GM19328 (cell line): ENCODE data around the gene CDKN2AIP.

Experiments used
- ATAC-seq: cut with Tn5 transposase; IDR thresholded peaks from one replicate; pipeline ENCODE4 v1.9.1; 2021; ENCODE audit warnings: mild to moderate bottlenecking, moderate library complexity; ENCODE audit not compliant: unreplicated experiment

The CDKN2AIP gene, protein sequence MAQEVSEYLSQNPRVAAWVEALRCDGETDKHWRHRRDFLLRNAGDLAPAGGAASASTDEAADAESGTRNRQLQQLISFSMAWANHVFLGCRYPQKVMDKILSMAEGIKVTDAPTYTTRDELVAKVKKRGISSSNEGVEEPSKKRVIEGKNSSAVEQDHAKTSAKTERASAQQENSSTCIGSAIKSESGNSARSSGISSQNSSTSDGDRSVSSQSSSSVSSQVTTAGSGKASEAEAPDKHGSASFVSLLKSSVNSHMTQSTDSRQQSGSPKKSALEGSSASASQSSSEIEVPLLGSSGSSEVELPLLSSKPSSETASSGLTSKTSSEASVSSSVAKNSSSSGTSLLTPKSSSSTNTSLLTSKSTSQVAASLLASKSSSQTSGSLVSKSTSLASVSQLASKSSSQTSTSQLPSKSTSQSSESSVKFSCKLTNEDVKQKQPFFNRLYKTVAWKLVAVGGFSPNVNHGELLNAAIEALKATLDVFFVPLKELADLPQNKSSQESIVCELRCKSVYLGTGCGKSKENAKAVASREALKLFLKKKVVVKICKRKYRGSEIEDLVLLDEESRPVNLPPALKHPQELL

DNA sequence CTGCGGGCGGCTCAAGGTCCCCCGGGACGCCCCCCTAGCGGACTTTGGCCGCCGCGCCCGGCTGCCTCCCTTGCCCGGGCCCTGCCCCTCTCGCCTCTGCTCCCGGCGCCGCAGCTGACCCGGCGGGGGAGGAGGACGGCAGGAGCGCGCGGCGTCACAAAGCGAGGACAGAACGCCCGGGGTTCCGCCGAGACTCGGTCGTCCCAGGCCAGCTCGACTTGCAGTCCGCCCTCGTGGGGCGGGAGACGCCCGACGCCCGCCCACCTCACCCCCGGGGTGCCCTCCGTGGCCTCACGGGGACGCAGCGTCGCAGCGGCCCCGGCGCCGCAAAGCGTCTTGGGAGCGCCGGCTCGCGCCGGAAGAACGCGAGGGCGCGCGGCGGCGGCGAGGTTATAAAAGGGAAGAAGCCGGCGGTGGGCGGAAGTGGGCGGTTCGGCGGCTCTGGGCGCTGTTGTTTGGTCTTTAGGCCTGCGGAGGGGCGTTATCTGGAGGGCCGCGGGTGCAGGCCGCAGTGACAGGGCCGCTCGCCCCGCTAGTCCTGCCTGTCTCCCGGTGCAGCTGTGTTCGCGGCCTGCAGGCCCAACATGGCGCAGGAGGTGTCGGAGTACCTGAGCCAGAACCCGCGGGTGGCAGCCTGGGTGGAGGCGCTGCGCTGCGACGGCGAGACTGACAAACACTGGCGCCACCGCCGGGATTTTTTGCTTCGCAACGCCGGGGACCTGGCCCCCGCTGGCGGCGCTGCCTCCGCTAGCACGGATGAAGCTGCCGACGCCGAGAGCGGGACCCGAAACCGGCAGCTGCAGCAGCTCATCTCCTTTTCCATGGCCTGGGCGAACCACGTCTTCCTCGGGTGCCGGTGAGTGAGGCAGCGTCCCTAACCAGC, at the start of gene CDKN2AIP:
TSS of gene CDKN2AIP (plus strand) at position 423 of the 883 bp plus-strand sequence. CDS start at position 585, 162 bp downstream.
- ATAC-seq: peak; percentile 83

DNA sequence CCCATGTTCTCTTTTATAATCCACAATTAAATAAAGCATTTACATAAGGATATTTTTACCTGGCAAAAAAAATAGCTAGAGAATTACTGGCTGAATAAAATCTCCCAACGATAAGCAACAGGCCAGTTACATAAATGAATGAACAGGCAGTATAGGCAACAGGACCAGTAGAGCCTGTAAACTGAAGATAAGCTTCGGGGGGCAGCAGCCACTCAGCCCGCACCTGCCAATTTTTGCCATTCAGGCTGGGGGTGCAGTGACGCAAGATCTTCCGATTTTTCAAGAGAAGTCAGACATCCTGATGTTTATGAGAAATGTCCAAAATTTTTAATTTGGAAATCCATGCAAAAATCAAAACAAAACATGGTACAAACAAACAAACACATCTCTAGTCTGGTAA, 49.0 kb upstream of the CDKN2AIP start:
- no peak for ATAC-seq

DNA sequence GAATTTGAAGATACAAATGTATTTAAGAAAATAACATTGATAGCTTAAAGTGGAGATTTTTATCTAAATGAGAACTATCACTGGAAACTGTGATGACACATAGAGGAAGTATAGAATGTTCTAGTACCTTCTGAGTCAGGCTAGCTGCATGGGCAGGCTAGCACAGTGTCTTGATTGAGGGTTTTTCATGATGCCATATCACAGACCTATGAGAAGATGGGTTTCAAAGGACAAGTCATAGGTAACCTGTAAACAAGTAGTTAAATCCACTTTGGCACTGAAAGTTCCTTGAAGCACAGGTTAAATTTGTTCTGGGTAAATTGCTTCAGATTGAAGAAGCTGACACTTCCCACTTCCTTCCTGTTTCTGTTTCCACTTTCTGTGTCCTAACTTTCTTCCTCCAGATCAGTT, 48.2 kb upstream of the CDKN2AIP start:
- ATAC-seq: no peak

DNA sequence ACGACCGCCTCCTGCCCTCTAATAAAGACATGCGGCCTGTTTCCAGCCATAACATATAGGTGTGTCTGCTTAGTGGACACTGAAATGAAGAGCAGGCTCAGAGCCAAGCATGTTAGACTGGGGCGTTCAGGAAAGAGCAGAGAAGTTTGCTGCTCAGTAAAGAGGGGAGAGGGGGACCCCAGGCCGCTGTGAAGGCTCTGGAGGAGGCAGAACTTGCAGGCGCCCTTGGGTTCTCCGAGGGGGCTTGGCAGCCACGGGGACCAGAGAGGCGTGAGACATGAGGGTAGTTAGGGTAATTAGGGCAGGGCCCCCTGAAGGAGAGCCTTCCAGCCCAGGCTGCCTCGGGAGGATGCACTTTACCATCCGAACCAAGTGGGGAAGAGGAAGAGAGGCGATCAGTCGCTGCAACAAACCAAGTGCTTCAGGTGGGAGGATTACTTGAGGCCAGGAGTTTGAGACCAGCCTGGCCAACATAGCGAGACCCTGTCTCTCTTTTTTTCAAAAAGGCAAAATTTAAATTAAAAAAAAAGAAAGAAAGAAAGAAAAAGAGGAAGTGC, 46.6 kb upstream of the CDKN2AIP start:
- ATAC-seq: no peak

DNA sequence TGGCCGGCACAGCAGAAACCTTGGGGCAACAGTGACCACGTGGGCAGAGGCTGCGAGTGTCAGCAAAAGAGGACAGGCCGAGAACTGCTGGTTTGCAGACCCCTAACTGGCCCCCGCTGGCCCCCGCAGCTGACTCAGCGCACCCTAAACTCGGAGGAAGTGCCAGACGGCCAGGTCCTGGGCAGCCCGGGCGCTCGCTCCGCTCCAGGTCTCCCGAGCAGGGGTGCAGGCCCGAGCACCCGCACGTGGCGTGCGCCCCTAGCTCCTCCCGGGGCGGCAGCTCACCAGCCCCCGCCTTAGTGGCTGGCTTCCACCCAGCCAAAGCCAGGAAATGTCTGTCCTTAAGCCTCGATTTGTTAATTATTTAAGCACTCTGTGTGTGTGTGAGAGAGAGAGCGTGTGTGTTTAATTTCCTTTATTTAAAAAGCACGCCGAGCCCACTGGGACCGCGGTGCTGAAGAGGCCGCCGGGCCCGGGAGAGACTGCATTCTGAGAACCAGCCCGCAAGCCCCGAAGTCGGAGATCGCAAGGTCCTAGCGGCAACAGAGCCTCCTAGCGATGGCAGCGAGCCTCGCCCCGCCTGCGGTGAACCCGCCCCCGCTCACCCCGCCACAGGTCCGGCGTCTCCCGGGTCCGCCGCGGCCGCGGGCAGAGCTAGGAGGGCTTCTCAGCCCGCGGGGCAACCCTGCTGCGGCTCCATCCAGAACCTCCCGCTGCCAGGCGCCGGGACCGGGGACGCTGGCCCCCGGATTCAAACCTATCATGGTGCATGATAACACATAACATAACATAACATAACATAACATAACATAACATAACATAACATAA, 45.9 kb upstream of the CDKN2AIP start:
- peak; percentile 89 for ATAC-seq

DNA sequence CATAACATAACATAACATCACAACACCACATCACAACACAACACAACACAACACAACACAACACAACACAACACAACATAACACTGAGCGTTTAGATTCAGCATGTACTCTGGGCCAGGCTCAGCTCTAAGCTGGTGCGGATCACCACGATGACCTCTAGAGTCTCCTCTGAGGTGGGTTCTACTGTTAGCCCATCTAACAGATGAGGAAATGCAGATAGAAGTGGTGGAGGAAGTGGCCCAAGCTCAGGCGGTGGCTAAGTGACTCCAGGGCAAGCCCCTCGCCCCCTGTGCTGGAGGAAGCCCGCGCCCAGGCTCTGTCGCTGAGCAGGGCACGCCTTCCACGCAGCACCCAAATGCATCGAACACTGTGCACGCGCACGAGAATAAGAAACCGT, 45.3 kb upstream of the CDKN2AIP start:
- no peak for ATAC-seq

DNA sequence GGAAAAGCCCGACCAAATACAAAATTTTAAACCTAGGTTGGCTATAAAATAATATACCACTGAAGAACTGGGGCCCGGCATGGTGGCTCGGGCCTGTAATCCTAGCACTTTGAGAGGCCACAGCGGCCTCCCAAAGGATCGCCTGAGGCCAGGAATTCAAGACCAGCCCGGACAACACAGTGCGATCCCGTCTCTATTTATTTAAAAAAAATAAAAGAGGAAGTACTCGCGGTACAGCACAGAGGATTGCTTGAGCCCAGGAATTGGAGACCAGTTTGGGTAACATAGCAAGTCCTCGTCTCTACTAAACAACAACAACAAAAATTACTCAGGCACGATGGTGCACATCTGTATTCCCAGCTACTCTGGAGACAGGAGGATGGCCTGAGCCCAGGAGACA, 44.8 kb upstream of the CDKN2AIP start:
- ATAC-seq: no peak

DNA sequence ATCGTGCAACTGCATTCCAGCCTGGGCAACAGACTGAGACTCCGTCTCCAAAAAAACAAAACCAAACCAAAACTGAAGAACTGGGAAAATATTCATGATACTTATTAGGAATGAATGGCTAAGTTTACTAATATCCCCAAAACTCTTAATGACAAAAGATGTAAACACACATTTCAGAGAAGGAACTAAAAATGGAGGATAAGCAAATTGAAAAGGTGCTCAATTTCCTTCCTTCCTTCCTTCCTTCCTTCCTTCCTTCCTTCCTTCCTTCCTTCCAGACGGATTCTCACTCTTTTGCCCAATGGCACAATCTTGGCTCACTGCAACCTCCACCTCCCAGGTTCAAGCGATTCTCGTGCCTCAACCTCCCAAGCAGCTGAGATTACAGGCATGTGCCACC, 44.4 kb upstream of the CDKN2AIP start:
- no peak for ATAC-seq

DNA sequence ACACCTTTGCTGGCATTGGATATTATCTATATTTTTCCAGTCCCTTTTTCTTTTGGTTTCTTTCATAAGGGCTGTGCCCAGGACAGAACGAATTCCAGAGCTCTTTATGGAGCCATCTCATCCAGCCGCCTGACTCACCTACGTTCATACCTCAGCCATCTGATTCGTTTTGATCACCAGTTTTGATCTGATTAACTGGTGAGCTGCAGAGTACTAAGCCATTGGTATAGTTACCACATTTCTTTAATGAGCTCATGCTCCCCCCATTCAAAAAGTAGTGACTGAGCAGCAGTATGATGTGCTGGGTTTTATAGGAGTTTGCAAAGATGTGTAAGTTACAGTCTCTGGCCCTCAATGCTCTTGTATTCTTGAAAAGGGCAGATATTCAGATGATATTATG, 43.0 kb upstream of the CDKN2AIP start:
- no peak for ATAC-seq

DNA sequence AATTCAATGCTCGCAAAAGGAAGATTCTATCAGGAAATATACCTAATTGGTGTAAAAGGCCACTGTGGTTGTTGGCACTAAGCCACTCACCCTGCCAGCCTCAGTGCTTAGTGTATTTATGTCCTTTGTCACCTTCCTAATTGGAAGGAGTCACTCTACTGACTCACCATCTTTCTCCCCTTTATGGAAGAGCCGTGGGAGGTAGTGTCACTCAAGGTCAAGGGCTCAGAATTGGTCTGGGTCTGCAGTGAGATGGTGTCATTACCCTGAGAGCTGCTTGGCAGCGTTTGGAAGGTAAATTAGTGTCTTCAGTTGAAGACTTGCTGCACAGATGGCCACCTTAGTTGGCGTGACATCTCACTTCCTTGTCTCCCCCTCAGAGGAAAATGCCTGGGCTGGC, 41.7 kb upstream of the CDKN2AIP start:
- ATAC-seq: no peak

DNA sequence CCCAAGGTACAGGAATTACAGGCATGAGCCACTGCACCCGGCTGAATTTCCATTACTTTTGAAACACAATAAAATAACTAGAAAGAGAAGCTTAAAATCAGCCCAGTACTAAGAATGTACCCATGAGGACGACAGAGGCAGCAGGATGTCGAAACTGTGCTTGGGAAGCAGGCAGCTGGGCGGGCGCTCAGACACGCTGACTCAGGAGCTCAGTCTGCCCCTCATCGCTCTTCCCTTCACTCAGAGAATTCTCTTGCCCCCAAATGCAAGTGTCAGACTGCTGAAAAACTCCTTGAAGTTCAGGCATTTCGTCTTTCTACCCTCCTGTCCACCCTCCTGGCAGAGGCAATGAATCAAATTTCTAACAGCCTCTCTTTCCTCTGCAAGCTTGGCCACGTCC, 41.0 kb upstream of the CDKN2AIP start:
- no peak for ATAC-seq

DNA sequence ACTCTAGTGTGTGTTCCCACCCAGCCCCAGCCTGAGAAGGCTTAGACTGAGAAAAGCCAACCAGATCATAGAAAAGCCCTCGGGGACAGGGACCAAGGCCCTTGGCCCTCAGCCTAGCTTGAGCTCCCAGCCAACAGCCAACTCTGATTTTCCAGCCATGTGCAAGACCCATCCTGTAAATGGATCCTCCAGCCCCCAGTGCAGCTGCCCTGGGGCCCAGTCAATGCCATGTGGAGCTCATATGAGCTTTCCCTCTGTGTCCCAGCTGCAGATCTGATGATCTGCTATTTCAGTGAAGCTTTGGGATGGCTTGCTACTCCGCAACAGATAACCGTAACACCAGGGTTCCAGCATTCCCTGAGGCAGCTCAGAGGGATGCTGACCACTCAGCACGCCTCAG, 40.5 kb upstream of the CDKN2AIP start:
- ATAC-seq: no peak

DNA sequence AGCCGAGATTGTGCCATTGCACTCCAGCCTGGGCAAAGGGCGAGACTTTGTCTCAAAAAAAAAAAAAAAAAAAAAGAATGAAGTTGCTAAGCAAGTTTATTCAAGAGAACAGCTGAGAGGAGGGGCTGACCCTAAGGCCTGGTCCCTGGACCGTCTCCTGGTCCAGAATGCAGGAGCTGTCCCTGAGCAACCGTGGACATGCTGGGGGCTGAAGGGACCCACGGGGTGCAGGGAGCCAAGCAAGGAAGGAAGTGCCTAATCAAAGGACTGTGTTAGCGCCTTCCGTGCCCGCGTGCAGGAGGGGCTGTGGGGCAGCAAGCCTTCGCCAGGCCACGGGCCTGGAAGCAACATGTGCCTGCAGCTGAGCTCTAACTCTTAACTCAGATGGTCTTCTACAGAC, 39.1 kb upstream of the CDKN2AIP start:
- no peak for ATAC-seq

DNA sequence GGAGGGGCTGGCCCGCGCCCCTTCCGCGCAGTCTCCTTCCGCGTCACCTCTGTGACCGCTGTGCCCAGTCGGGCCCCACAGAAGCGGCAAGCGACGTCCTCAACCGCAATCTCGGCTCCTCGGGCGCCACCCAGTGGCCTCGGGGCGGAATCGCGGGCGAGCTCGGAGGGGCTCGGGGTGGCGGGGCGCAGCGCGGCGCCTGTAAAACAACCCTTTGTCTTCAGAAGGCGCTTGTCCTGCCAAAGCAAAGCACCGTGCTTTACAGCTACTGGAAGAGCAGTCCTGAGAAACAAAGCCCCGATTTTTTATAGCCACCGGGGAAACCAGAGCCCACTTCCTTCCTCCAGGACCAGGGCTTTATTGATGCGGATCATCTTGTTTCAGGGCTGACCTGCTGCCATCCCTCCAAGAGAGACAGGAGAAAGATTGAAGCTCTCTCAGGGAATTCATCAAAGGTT, 37.3 kb upstream of the CDKN2AIP start:
- peak; percentile 94 for ATAC-seq

DNA sequence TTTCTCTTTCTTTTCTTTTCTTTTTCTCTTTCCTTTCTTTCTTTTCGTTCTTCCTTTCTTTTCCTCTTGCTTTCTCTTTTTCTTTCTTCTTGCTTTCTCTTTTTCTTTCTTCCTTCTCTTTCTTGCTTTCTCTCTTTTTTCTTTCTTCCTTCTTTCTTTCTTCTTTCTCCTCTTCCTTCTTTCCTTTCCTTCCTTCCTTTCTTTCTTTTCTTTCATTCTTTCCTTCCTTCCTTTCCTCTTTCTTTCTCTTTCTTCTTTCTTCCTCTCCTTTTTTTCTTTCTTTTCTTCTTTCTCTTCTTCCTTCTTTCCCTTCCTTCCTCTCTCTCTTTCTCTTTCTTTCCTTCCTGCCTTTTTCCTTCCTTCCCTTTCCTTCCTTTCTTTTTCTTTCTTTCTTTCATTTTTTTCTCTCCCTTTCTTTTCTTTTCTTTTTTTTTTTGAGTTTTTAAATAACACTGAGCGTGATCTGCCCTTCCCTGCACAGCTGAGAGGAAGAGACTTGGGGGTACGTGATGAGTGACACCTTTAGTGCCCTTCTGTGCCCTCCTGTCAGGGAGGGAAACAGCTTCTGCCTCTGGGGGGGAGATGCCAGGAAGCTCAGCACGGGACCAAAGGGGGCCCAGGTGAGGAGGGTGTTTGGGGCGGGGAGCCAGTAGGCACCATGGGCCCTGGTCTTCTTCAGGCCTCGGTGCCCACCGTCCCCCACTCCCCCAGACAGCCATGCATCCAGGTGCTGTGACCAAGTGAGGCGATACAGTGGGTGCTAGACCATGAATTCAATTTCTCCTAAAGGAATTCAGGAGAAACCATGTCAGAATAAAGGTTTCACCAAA, 36.6 kb upstream of the CDKN2AIP start:
- no peak for ATAC-seq

DNA sequence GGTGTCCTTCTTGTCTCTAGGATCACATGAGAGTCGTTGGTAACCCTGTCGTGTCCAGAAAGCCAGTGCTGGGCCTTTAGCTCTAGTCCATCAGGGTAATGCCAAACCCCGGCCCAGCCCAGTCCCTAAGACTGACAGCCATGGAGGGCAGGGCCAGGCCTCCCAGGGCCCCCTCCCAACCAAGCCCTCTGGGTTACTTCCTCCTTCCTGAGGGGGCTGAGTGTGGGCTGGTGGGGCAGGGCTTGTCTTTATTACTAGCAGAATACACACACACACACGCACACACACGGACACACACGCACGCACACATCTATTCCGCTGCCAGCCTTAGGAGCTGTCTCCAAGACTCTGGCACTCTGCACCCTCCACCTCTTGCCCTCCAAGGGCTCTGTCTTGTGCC, 35.6 kb upstream of the CDKN2AIP start:
- ATAC-seq: no peak

DNA sequence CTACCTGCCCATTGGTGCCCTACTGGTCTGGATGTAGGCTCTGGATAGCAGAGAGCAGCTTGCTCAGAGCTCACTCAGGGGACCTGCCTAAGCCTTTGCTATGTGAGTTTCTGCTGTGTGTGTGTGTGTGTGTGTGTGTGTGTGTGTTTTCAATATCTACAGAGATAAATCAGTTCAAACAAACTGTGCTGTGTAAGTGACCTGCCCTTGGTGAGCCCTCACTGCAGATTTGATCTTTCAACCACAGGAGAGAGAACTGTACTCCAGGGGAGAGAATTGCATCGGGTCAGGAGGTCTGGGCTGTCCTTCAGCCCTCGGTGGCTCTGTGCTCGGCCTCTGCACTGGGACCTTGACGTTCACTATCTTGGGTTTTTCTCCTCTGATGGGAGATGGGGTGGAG, 35.0 kb upstream of the CDKN2AIP start:
- ATAC-seq: no peak

DNA sequence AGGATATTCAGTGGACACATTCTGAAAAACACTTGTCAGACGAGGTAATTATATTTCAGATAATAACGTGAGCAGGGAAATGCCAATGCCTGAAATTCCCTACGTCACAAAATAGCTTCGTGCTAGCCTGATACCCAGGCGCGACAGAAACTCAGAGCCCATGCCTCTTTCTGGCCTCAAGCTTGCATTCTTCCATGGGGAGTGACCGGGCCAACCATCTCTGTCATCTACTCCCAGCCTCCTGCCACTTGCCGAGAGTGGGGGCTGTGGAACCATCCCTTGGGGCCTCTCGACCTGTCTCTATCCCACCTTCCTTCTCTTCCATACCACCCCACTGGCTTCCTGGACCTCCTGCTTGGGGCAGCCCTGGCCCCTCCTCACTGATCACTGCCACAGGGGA, 34.5 kb upstream of the CDKN2AIP start:
- no peak for ATAC-seq

DNA sequence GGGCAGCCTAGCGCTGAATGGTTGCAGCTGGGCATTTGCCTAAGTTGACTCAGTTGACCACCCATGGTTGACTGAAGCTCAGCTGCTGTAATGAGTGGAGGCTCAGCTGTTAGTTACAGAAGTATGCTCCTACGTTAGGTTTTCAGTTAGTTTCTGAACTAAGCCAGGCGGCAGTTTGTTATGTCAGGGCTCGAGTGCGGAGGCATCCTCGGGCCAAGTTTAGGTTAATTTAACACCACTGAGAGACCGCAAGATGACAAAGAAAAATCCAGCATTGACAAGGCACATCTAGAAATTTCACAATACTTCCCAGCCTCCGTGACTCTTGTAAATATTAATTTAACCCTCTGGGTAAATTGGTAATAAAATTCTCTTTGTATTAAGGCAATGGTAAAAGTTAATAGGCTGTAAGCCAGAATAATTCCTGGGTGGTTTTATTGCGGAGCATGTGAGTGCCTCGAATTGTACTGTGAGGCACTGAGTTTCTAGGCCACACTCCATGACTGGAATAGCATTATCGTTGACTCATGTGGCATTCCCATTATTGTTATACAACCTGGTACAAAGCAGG, 33.1 kb upstream of the CDKN2AIP start:
- ATAC-seq: peak; percentile 43
